H1 (cell line): ENCODE data around the gene ELMO3. TPM values are rescaled to one million over a fixed set of nuclear protein-coding genes. Genes with fewer than 3 reads are reported as not detected.

Experiments
- CTCF ChIA-PET: fragments of 300-600 bp; sonication (Branson Sonifier 250); formaldehyde crosslinking; loops from one replicate; lab custom pipeline; 2021; ENCODE audit not compliant: partially characterized antibody; lab: Charles Lee
- POLR2A ChIA-PET: fragments of 300-600 bp; sonication (Branson Sonifier 250); formaldehyde crosslinking; loops from one replicate; lab custom pipeline; 2021; ENCODE audit warnings: inconsistent platforms; ENCODE audit not compliant: partially characterized antibody; lab: Charles Lee
- DNase-seq, 2 experiments: peaks; one replicate each; pipeline versions ENCODE4 v3.0.0 to v3.0.0-alpha.2; 2010 to 2022; ENCODE audit warnings: low spot score in 2 of 2, low read depth in 1 of 2, mixed read lengths in 1 of 2
- FAIRE-seq: peaks from 2 replicates; lab custom pipeline; 2011; peaks lifted over from hg19 to GRCh38; lab: Jason Lieb, UNC
- H2AFZ ChIP-seq: 2 replicates; pipeline ENCODE4 v1.8.1; 2012; ENCODE audit warnings: low read length, inconsistent platforms
- H2AK5ac ChIP-seq: 2 replicates; pipeline ENCODE4 v1.6.1; 2013; ENCODE audit warnings: low read depth, low read length
- H2BK120ac ChIP-seq: replicated peaks from 2 replicates; pipeline ENCODE3; 2013; ENCODE audit warnings: low read depth, low read length, inconsistent platforms
- H2BK12ac ChIP-seq: 2 replicates; pipeline ENCODE4 v1.6.1; 2013; ENCODE audit warnings: low read depth, low read length
- H2BK15ac ChIP-seq: 2 replicates; pipeline ENCODE4 v1.6.1; 2013; ENCODE audit warnings: low read length
- H2BK20ac ChIP-seq: 2 replicates; pipeline ENCODE4 v1.6.1; 2013; ENCODE audit warnings: low read length
- H2BK5ac ChIP-seq: 2 replicates; pipeline ENCODE4 v1.6.1; 2013; ENCODE audit warnings: low read depth, low read length
- H3K14ac ChIP-seq: 2 replicates; pipeline ENCODE4 v1.6.1; 2013; ENCODE audit warnings: inconsistent platforms; ENCODE audit not compliant: insufficient read length
- H3K18ac ChIP-seq: 2 replicates; pipeline ENCODE4 v1.6.1; 2013; ENCODE audit warnings: low read length; ENCODE audit errors: extremely low read depth
- H3K23ac ChIP-seq: 2 replicates; pipeline ENCODE4 v1.6.1; 2013; ENCODE audit warnings: inconsistent platforms; ENCODE audit not compliant: insufficient read length
- H3K23me2 ChIP-seq: 2 replicates; pipeline ENCODE4 v1.6.1; 2013; ENCODE audit warnings: low read depth, low read length
- H3K27ac ChIP-seq: 2 replicates; pipeline ENCODE4 v1.6.1; 2011; ENCODE audit warnings: low read depth, low read length, inconsistent platforms
- H3K27me3 ChIP-seq, 4 experiments: replicated peaks in 1 of 4; 1 replicate in 1 of 4; 2 replicates in 3 of 4; pipeline versions ENCODE4 v1.6.1 to v1.8.1; 2011 to 2013; ENCODE audit warnings: low read length in 3 of 4, mild to moderate bottlenecking in 3 of 4, inconsistent platforms in 2 of 4, mixed read lengths in 2 of 4, moderate library complexity in 1 of 4; ENCODE audit not compliant: control insufficient read depth in 3 of 4, insufficient read depth in 3 of 4; ENCODE audit errors: extremely low read depth in 1 of 4
- H3K36me3 ChIP-seq, 4 experiments: 2 replicates each; pipeline versions ENCODE4 v1.6.1 to v1.8.1; 2011 to 2013; ENCODE audit warnings: mild to moderate bottlenecking in 4 of 4, low read length in 3 of 4, moderate library complexity in 2 of 4, control low read depth in 1 of 4, inconsistent platforms in 1 of 4; ENCODE audit not compliant: insufficient read depth in 4 of 4, control insufficient read depth in 2 of 4
- H3K4ac ChIP-seq: replicated peaks from 2 replicates; pipeline ENCODE3; 2013; ENCODE audit warnings: low read length, low read depth, mixed read lengths, inconsistent platforms; ENCODE audit not compliant: insufficient read length
- H3K4me1 ChIP-seq, 4 experiments: replicated peaks in 1 of 4; 1 replicate in 1 of 4; 2 replicates in 3 of 4; pipeline versions ENCODE4 v1.6.1 to v1.8.1; 2011 to 2013; ENCODE audit warnings: low read length in 3 of 4, inconsistent platforms in 2 of 4, mixed read lengths in 1 of 4; ENCODE audit not compliant: insufficient read depth in 4 of 4, control insufficient read depth in 3 of 4
- H3K4me2 ChIP-seq, 2 experiments: 2 replicates each; pipeline versions ENCODE4 v1.6.1 to v1.8.1; 2011 to 2013; ENCODE audit warnings: low read depth in 2 of 2, low read length in 2 of 2, control low read depth in 1 of 2, inconsistent platforms in 1 of 2, mild to moderate bottlenecking in 1 of 2; ENCODE audit not compliant: insufficient read depth in 1 of 2
- H3K4me3 ChIP-seq, 4 experiments: fragments of 200-600, 300-600 bp in 1 of 4; sonication (generic), shearing (Covaris generic), sonication (Bioruptor Twin) in 1 of 4; 2 replicates each; pipeline versions ENCODE4 v1.5.1 to v1.8.1; 2011 to 2016; ENCODE audit warnings: low read length in 4 of 4, low read depth in 3 of 4, control low read depth in 2 of 4, inconsistent platforms in 2 of 4, mild to moderate bottlenecking in 2 of 4, mixed read lengths in 1 of 4, moderate library complexity in 1 of 4; ENCODE audit not compliant: insufficient read depth in 2 of 4; ENCODE audit errors: extremely low read depth in 1 of 4
- H3K56ac ChIP-seq: replicated peaks from 2 replicates; pipeline ENCODE3; 2013; ENCODE audit warnings: low read depth, mild to moderate bottlenecking, mixed read lengths, low read length, inconsistent platforms; ENCODE audit not compliant: insufficient read length
- H3K79me1 ChIP-seq: 2 replicates; pipeline ENCODE4 v1.6.1; 2013; ENCODE audit warnings: low read depth, low read length, control low read depth
- H3K79me2 ChIP-seq, 2 experiments: 2 replicates each; pipeline versions ENCODE4 v1.6.1 to v1.8.1; 2012 to 2013; ENCODE audit warnings: low read length in 2 of 2, mild to moderate bottlenecking in 2 of 2, inconsistent platforms in 1 of 2; ENCODE audit not compliant: insufficient read depth in 2 of 2, control insufficient read depth in 1 of 2
- H3K9ac ChIP-seq, 4 experiments: replicated peaks in 1 of 4; 1 replicate in 1 of 4; 2 replicates in 3 of 4; pipeline versions ENCODE4 v1.6.1 to v1.8.1; 2011 to 2013; ENCODE audit warnings: low read depth in 3 of 4, low read length in 3 of 4, control low read depth in 2 of 4, mild to moderate bottlenecking in 2 of 4, moderate library complexity in 2 of 4, inconsistent platforms in 1 of 4; ENCODE audit errors: extremely low read depth in 1 of 4
- H3K9me3 ChIP-seq, 2 experiments: 2 replicates each; pipeline versions ENCODE4 v1.6.1 to v1.8.1; 2012 to 2013; ENCODE audit warnings: mild to moderate bottlenecking in 2 of 2, moderate library complexity in 2 of 2, control low read depth in 1 of 2, inconsistent platforms in 1 of 2, low read depth in 1 of 2, low read length in 1 of 2, mixed read lengths in 1 of 2; ENCODE audit not compliant: insufficient read depth in 2 of 2
- H4K20me1 ChIP-seq, 2 experiments: replicated peaks in 1 of 2; 2 replicates each; pipeline versions ENCODE3 to v1.8.1; 2011 to 2013; ENCODE audit warnings: inconsistent platforms in 2 of 2, low read length in 2 of 2, mild to moderate bottlenecking in 1 of 2; ENCODE audit not compliant: insufficient read depth in 2 of 2, control insufficient read depth in 1 of 2
- H4K5ac ChIP-seq: 2 replicates; pipeline ENCODE4 v1.6.1; 2013; ENCODE audit warnings: low read length, low read depth, mixed read lengths, inconsistent platforms; ENCODE audit not compliant: insufficient read length
- H4K8ac ChIP-seq: 2 replicates; pipeline ENCODE4 v1.8.0; 2013; ENCODE audit warnings: mild to moderate bottlenecking, moderate library complexity, low read length, inconsistent platforms; ENCODE audit not compliant: insufficient read depth; ENCODE audit errors: extremely low read depth
- H4K91ac ChIP-seq: replicated peaks from 2 replicates; pipeline ENCODE3; 2013; ENCODE audit warnings: low read length, mixed read lengths, inconsistent platforms; ENCODE audit not compliant: insufficient read length
- KDM5A ChIP-seq: fragments of 200-600 bp; IDR thresholded peaks from 2 replicates; pipeline ENCODE4 v1.7.1; 2012; ENCODE audit warnings: mild to moderate bottlenecking, low read length, inconsistent platforms, mixed read lengths
- TBP ChIP-seq: IDR thresholded peaks from 2 replicates; pipeline ENCODE4 v1.6.1; 2011; ENCODE audit warnings: low read depth, low read length, improper control_type of control experiment
- WGBS, 2 experiments: shearing (Covaris generic) in 1 of 2; methylation state at CpG; one replicate each; pipeline versions ENCODE4 v1.1.6 to v1.1.7; 2013 to 2015; ENCODE audit warnings: low lambda C conversion rate in 2 of 2, mixed read lengths in 2 of 2, inconsistent platforms in 1 of 2, low coverage in 1 of 2, missing lambda C conversion rate in 1 of 2; ENCODE audit not compliant: insufficient replicate concordance in 2 of 2, insufficient coverage in 1 of 2, insufficient read length in 1 of 2; ENCODE audit errors: extremely low coverage in 1 of 2, missing lambda C conversion rate in 1 of 2; 5-methylcytosine and 5-hydroxymethylcytosine counted together
- polyA plus RNA-seq, 7 experiments: library from polyadenylated mRNA; depleted of rRNA in 3 of 7; stranded (reverse) in 5 of 7; unstranded in 2 of 7; fragments of >200 nt in 5 of 7; fragments of 200-250 nt in 2 of 7; gene quantifications; 1 replicate in 5 of 7; 2 replicates in 1 of 7; 4 replicates in 1 of 7; pipeline versions ENCODE4 v1.2.1 to v1.2.3, GENCODE V29; 2011 to 2013; ENCODE audit warnings: missing spikeins in 2 of 7, mixed read lengths in 2 of 7
- total RNA-seq: library from RNA; stranded (reverse); fragmentation: NEBNext Ultra II Directional; extraction: Animal tissue kit (Norgen Biotek cat#: 25700); gene quantifications from 2 replicates; pipeline ENCODE4 v1.2.1, GENCODE V29; 2021

ELMO3 gene
- total and polyA plus RNA-seq, 2 of the 8 experiments (the other 6 are each of a cell fraction or from before 2014, with no cell fraction given): 9.6 to 10.9 TPM

DNA sequence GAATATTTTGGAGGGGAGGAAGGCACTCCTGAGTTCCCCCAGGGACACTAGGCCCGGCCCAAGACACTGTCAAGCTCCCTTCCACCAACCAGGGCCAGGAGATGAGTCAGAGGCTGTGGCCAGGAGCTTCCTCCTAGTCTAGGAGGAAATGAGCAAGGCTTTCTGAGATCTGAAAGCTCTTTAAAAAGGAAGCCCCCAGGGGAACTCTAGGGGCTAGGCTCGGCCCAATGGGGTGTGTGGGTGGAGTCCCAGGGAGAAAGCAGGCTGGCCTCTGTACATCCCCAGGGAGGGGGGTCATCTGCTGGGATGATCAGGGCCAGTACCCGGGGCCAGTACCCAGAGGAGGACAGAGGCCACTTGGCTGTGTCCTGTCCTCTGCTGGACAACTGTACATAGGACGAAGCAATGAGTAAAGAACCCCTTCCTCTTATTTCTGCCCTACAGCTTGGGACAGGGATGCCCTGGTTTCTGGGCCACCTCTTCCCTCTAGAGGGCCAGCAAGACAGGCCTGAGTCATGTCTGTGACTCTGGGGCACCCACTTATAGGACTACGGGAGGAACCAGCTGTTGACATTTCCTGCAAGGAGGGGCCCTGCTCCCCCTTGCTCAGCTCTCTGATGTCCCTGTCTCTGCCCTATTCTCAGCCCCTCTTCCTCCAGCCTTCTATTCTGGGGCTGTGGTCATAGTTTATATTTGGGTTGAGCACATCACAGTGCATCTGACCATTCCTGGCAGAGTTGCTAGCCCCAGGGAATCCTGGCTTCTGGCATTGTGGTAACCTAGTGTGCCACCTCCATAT, 45.7 kb downstream of the ELMO3 start:
- 0 out of 2 replicates have a peak overlapping the region, but pooled peaks have one; percentile 22 for H2BK12ac ChIP-seq
- no peak overlapping the region for H4K91ac ChIP-seq
- TF ChIP-seq KDM5A: no peak
- no peak for TF ChIP-seq TBP
- no peak overlapping the region for H3K18ac ChIP-seq
- H3K36me3 ChIP-seq: no peaks in the 10 kb centered on the region
- no peak overlapping the region for H3K4ac ChIP-seq
- peaks cover 12% of the 10 kb centered on the region; the same call in 1 of the 2 replicates for H3K23me2 ChIP-seq
- H3K9me3 ChIP-seq: no peaks in the 10 kb centered on the region
- no peak for FAIRE-seq
- peak overlapping the region; percentile 33; the same call in 1 of the 2 replicates for H2AK5ac ChIP-seq
- H3K4me3 ChIP-seq: peak overlapping the region in 1 of 4 experiments; percentile 70; a peak in 1 of 8 replicates
- 86% methylated on average over 5 of the region's 5 CpGs; no CpG with 5 or more reads in 1 of the 2 experiments for WGBS, 2 experiments
- peaks cover 16% of the 10 kb centered on the region for H3K79me1 ChIP-seq
- DNase-seq: no peak
- no peak overlapping the region; the same call in 1 of the 2 replicates for H2BK5ac ChIP-seq
- H3K56ac ChIP-seq: no peak overlapping the region
- H2BK15ac ChIP-seq: peak overlapping the region; percentile 2; the same call in 1 of the 2 replicates
- H4K5ac ChIP-seq: no peak overlapping the region
- H3K9ac ChIP-seq: no peak overlapping the region
- H3K79me2 ChIP-seq: peaks cover 0 to 21% of the 10 kb centered on the region in 2 experiments; a peak in 2 of 4 replicates
- H2BK120ac ChIP-seq: peak overlapping the region; percentile 2
- POLR2A ChIA-PET: interaction anchor here (0.8 to 6.8 kb wide), 3 partner anchors 10 to 54 kb away, joined by 3 to 111 read pairs (median 11); partner anchors contain the start of genes EXOC3L1 and TMEM208
- no peak overlapping the region for H2BK20ac ChIP-seq
- H3K4me1 ChIP-seq: peaks cover 16 to 35% (median 17%) of the 10 kb centered on the region in 4 experiments
- CTCF ChIA-PET: interaction anchor here (0.9 to 1.9 kb wide), 11 partner anchors 17 to 62 kb away, joined by 3 to 9 read pairs (median 4); no protein-coding TSS in a partner anchor
- no peak overlapping the region for H3K14ac ChIP-seq
- H4K8ac ChIP-seq: no peak overlapping the region
- H4K20me1 ChIP-seq: no peaks in the 10 kb centered on the region
- peaks cover 0 to 12% (median 8%) of the 10 kb centered on the region in 4 experiments; a peak in 5 of 7 replicates for H3K27me3 ChIP-seq
- H3K4me2 ChIP-seq: peak overlapping the region; percentile 92 to 95; a peak in 3 of 4 replicates
- no peak overlapping the region for H3K27ac ChIP-seq
- no peak overlapping the region for H3K23ac ChIP-seq
- H2AFZ ChIP-seq: no peak overlapping the region
